HL-60 (cell line): ENCODE measurements around the gene TRPC4AP.

Source experiments
- DNase-seq, 2 experiments: peaks; one replicate each; pipeline ENCODE4 v3.0.0-alpha.2; 2010 to 2020; ENCODE audit warnings: low read depth in 1 of 2, low spot score in 1 of 2
- H3K27ac ChIP-seq: fragments of 250-450 bp; sonication (Bioruptor Pico); replicated peaks from 2 replicates; pipeline ENCODE4 v1.5.1; 2020; ENCODE audit warnings: mild to moderate bottlenecking, moderate library complexity
- H3K27me3 ChIP-seq: fragments of 250-450 bp; sonication (Bioruptor Pico); 2 replicates; pipeline ENCODE4 v1.5.1; 2021; ENCODE audit warnings: mild to moderate bottlenecking, moderate library complexity; ENCODE audit not compliant: insufficient read depth, poor library complexity, severe bottlenecking
- H3K4me3 ChIP-seq: replicated peaks from 2 replicates; pipeline ENCODE4 v1.5.1; 2011; ENCODE audit warnings: mild to moderate bottlenecking, control low read depth, low read length; ENCODE audit not compliant: insufficient read depth
- CTCF ChIP-seq: IDR thresholded peaks from one replicate; pipeline ENCODE4 v1.5.1; 2011; ENCODE audit warnings: low read length, control low read depth, inconsistent platforms; ENCODE audit not compliant: insufficient read depth
- GABPA ChIP-seq: IDR thresholded peaks from 2 replicates; pipeline ENCODE4 v1.6.1; 2012; ENCODE audit warnings: low read depth
- POLR2AphosphoS5 ChIP-seq: IDR thresholded peaks from 2 replicates; pipeline ENCODE4 v1.6.1; 2012; ENCODE audit warnings: low read depth
- REST ChIP-seq: IDR thresholded peaks from 2 replicates; pipeline ENCODE4 v1.6.1; 2012; ENCODE audit warnings: low read depth; ENCODE audit not compliant: insufficient replicate concordance
- SPI1 ChIP-seq: IDR thresholded peaks from 2 replicates; pipeline ENCODE4 v1.6.1; 2012; ENCODE audit warnings: low read depth, mild to moderate bottlenecking, borderline replicate concordance

Gene TRPC4AP

GRCh38 chr20:34964486-34964885 lies 128.1 kb downstream of the TRPC4AP start:
- no peak for DNase-seq
- Histone ChIP-seq H3K27ac (no peak overlapping the region), H3K27me3 (no peaks in the 10 kb centered on the region), H3K4me3 (no peak overlapping the region)
- TF ChIP-seq GABPA (no peak), SPI1 (no peak), POLR2AphosphoS5 (no peak), REST (no peak), CTCF (no peak)

- no peak overlapping the region for H3K4me3 ChIP-seq
- no peak overlapping the region for H3K27ac ChIP-seq
- H3K27me3 ChIP-seq: no peaks in the 10 kb centered on the region
- no peak for TF ChIP-seq CTCF
- TF ChIP-seq GABPA: no peak
- no peak for TF ChIP-seq REST
- no peak for TF ChIP-seq SPI1
- no peak for TF ChIP-seq POLR2AphosphoS5
- DNase-seq: no peak
These were observed 135.7 kb downstream of the TRPC4AP start for GRCh38 chr20:34956751-34957472.

- peak overlapping the region; percentile 49 for H3K4me3 ChIP-seq
- TF ChIP-seq SPI1: no peak
- TF ChIP-seq CTCF: no peak
- TF ChIP-seq POLR2AphosphoS5: no peak
- TF ChIP-seq REST: no peak
- no peak for TF ChIP-seq GABPA
- no peaks in the 10 kb centered on the region for H3K27me3 ChIP-seq
- DNase-seq: no peak
- peak overlapping the region; percentile 86 for H3K27ac ChIP-seq
These were observed 136.6 kb downstream of the TRPC4AP start for GRCh38 chr20:34956041-34956458.
